Raji (cell line): ENCODE measurements around the gene LPCAT1.

Source experiments
- POLR2A ChIP-seq: IDR thresholded peaks from 2 replicates; pipeline ENCODE4 v1.6.1; 2011; ENCODE audit warnings: low read depth, low read length, control low read depth; ENCODE audit not compliant: insufficient read depth

LPCAT1 gene

GRCh38 chr5:1474866-1475543, 48.8 kb downstream of the LPCAT1 start:
- no peak for TF ChIP-seq POLR2A

GRCh38 chr5:1474183-1474839, 49.4 kb downstream of the LPCAT1 start:
- no peak for TF ChIP-seq POLR2A

- TF ChIP-seq POLR2A, result no peak
Measured at GRCh38 chr5:1473746-1474145, 50.0 kb downstream of the LPCAT1 start.

- no peak for TF ChIP-seq POLR2A
Measured at GRCh38 chr5:1472964-1473628, 50.7 kb downstream of the LPCAT1 start.

- no peak for TF ChIP-seq POLR2A
Measured at GRCh38 chr5:1471997-1472963, 51.5 kb downstream of the LPCAT1 start.

- TF ChIP-seq POLR2A, result no peak
Measured at GRCh38 chr5:1471240-1471853, 52.4 kb downstream of the LPCAT1 start.

- no peak for TF ChIP-seq POLR2A
Measured at GRCh38 chr5:1470762-1471211, 53.0 kb downstream of the LPCAT1 start.

- TF ChIP-seq POLR2A, result no peak
Measured at GRCh38 chr5:1468629-1469527, 54.9 kb downstream of the LPCAT1 start.

GRCh38 chr5:1468247-1468612, 55.5 kb downstream of the LPCAT1 start:
- TF ChIP-seq POLR2A, result no peak

GRCh38 chr5:1467341-1468246, 56.2 kb downstream of the LPCAT1 start:
- TF ChIP-seq POLR2A, result no peak

- TF ChIP-seq POLR2A, result no peak
Measured at GRCh38 chr5:1466631-1467265, 57.0 kb downstream of the LPCAT1 start.

GRCh38 chr5:1465966-1466471, 57.7 kb downstream of the LPCAT1 start:
- no peak for TF ChIP-seq POLR2A
